SK-N-MC (cell line): ENCODE data around the gene PDE9A.

ENCODE experiments used
- EZH2 ChIP-seq: fragments of 200-600 bp; sonication (generic); IDR thresholded peaks from one replicate; pipeline ENCODE4 v1.6.1; 2017; ENCODE audit warnings: antibody characterized with exemption
- POLR2AphosphoS5 ChIP-seq: IDR thresholded peaks from 2 replicates; pipeline ENCODE4 v1.6.1; 2012; ENCODE audit warnings: mild to moderate bottlenecking, low read depth, low read length, borderline replicate concordance

DNA sequence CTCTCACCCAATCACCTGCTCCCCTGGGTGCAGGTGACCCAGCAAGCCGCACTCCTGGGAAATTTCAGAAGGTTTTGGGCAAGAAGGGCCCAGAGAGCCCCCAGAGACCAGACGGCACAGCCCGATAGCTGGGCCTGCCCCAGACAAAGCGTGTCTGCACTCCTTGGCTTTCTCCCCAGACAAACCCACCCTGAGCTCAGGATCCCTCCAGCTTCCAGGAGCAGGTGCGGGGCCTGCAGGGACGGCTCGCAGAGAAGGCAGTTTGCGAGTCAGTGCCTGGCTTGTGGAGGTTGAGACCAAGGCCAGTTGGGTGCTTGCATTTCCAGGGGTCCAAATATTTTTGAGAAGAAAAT lies 6.7 kb downstream of the PDE9A start:
- TF ChIP-seq EZH2, result no peak
- no peak for TF ChIP-seq POLR2AphosphoS5
